ENCODE measurements around the gene SEC14L3.

SEC14L3 gene

DNA sequence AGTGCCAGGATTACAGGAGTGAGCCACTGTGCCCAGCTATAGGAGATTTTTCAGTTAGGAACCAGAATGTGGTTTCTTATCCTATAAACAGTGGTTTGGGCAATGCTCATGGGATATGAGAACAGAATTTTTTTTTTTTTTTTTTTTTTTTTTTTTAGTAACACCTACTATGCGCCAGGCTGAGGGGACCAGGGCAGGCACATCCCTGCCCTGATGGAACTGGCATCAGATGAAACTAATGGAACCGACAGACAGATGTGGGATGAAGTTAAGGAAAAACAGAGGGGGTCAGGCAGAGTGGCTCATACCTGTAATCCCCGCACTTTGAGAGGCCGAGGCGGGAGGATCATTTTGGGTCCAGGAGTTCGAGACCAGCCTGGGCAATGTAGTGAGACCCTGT lies 28.8 kb upstream of the SEC14L3 start:
- Histone ChIP-seq H3K4me1 (ENCODE audit: control insufficient read depth, insufficient read depth, low read length) (no peaks in the 10 kb centered on the region), H3K36me3 (ENCODE audit: control insufficient read depth in 2 of 2, insufficient read depth in 1 of 2, low read length in 2 of 2) (no peaks in the 10 kb centered on the region; a peak in 1 of 3 replicates), H3K4me3 (ENCODE audit: low read depth, low read length) (no peak overlapping the region), H3K9me3 (ENCODE audit: control insufficient read depth, insufficient read depth, low read depth, low read length) (no peaks in the 10 kb centered on the region), H3K27ac (ENCODE audit: extremely low read depth, low read depth, low read length) (no peak overlapping the region)
- CTCF ChIA-PET, result interaction anchor here (1.0 to 1.4 kb wide), 2 partner anchors 15 to 17 kb away, joined by 3 read pairs; no protein-coding TSS in a partner anchor
- TF ChIP-seq FEZF1 (tag by site-specific recombination; IDR thresholded peaks at IDR 0.05) (no peak), TRIM28 (IDR thresholded peaks at IDR 0.05; ENCODE audit: borderline replicate concordance, low read length) (no peak), OSR2 (tag by site-specific recombination; IDR thresholded peaks at IDR 0.05) (no peak), ZNF501 (tag by site-specific recombination; IDR thresholded peaks at IDR 0.05) (no peak), ZNF280C (tag by site-specific recombination; IDR thresholded peaks at IDR 0.05) (no peak), HOXC10 (CRISPR knock-in tag; IDR thresholded peaks at IDR 0.05) (no peak), ZNF140 (tag by site-specific recombination; IDR thresholded peaks at IDR 0.05) (no peak), SETDB1 (IDR thresholded peaks at IDR 0.05; ENCODE audit: insufficient read length, low read length) (no peak), ZNF654 (tag by site-specific recombination; IDR thresholded peaks at IDR 0.05; ENCODE audit: low read depth) (no peak), ZSCAN30 (tag by site-specific recombination; IDR thresholded peaks at IDR 0.05) (no peak), ZNF449 (tag by site-specific recombination; IDR thresholded peaks at IDR 0.05) (no peak), TSHZ1 (tag by site-specific recombination; IDR thresholded peaks at IDR 0.05; ENCODE audit: borderline replicate concordance) (no peak), SP3 (tag by site-specific recombination; IDR thresholded peaks at IDR 0.05) (no peak), ZNF777 (tag by site-specific recombination; IDR thresholded peaks at IDR 0.05; ENCODE audit: borderline replicate concordance) (no peak), GLIS1 (tag by site-specific recombination; IDR thresholded peaks at IDR 0.05) (no peak), ZNF155 (tag by site-specific recombination; IDR thresholded peaks at IDR 0.05) (no peak), ZNF335 (tag by site-specific recombination; conservative IDR thresholded peaks at IDR 0.05) (no peak), ZNF341 (tag by site-specific recombination; IDR thresholded peaks at IDR 0.05; ENCODE audit: low read depth) (no peak)
- TF ChIP-seq, protein P1, sequence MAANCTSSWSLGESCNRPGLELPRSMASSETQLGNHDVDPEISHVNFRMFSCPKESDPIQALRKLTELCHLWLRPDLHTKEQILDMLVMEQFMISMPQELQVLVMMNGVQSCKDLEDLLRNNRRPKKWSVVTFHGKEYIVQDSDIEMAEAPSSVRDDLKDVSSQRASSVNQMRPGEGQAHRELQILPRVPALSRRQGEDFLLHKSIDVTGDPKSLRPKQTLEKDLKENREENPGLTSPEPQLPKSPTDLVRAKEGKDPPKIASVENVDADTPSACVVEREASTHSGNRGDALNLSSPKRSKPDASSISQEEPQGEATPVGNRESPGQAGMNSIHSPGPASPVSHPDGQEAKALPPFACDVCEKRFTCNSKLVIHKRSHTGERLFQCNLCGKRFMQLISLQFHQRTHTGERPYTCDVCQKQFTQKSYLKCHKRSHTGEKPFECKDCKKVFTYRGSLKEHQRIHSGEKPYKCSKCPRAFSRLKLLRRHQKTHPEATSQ (tag by site-specific recombination; IDR thresholded peaks at IDR 0.05), result no peak
- TF ChIP-seq, protein P2, sequence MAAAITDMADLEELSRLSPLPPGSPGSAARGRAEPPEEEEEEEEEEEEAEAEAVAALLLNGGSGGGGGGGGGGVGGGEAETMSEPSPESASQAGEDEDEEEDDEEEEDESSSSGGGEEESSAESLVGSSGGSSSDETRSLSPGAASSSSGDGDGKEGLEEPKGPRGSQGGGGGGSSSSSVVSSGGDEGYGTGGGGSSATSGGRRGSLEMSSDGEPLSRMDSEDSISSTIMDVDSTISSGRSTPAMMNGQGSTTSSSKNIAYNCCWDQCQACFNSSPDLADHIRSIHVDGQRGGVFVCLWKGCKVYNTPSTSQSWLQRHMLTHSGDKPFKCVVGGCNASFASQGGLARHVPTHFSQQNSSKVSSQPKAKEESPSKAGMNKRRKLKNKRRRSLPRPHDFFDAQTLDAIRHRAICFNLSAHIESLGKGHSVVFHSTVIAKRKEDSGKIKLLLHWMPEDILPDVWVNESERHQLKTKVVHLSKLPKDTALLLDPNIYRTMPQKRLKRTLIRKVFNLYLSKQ (tag by site-specific recombination; IDR thresholded peaks at IDR 0.05; ENCODE audit: borderline replicate concordance), result no peak
- POLR2A ChIA-PET, result no interaction called here
